Sciatic nerve (tissue), 2 donors: ENCODE measurements around the gene AIG1. TPM values are rescaled to one million over a fixed set of nuclear protein-coding genes. Genes with fewer than 3 reads are reported as not detected.

Experiments used
- ATAC-seq: fragments of 200-7000 bp; cut with Tn5 transposase; one replicate; pipeline ENCODE4 v1.9.1; 2020; ENCODE audit warnings: mild to moderate bottlenecking, moderate library complexity
- DNase-seq: peaks from one replicate; pipeline ENCODE4 v3.0.0-alpha.2; 2020; ENCODE audit warnings: low spot score
- intact Hi-C: fragments of 100-400 bp; cut with DNase I; formaldehyde crosslinking; loops from one replicate; pipeline ENCODE4 v1.14.2; 2022
- total RNA-seq: library from RNA; stranded (reverse); fragmentation: NEBNext Ultra II Directional; extraction: Animal tissue kit (Norgen Biotek cat#: 25700); gene quantifications from one replicate; pipeline ENCODE4 v1.2.1, GENCODE V29; 2021
- donor health status: DM: no; HTN: no; CAD: no.
- donor health status: DM: no; HTN: no; CAD: no.

Gene AIG1
- total RNA-seq, 1 donor from 2014 or later: 22.6 TPM

- DNase-seq (no peak), ATAC-seq (no peak)
- intact Hi-C loops: no loop called here
Observed at GRCh38 chr6:143356101-143356880, 295.6 kb downstream of the AIG1 start.

GRCh38 chr6:143357152-143357551 lies 296.5 kb downstream of the AIG1 start:
- intact Hi-C loops: no loop called here
- ATAC-seq: no peak
- no peak for DNase-seq

- intact Hi-C loops: no loop called here
- ATAC-seq (peak; percentile 38), DNase-seq (no peak)
Observed at GRCh38 chr6:143357561-143358255, 297.0 kb downstream of the AIG1 start.

- peak; percentile 55 for ATAC-seq
- intact Hi-C loops: no loop called here
- no peak for DNase-seq
Observed at GRCh38 chr6:143361536-143362191, 301.0 kb downstream of the AIG1 start.

DNA sequence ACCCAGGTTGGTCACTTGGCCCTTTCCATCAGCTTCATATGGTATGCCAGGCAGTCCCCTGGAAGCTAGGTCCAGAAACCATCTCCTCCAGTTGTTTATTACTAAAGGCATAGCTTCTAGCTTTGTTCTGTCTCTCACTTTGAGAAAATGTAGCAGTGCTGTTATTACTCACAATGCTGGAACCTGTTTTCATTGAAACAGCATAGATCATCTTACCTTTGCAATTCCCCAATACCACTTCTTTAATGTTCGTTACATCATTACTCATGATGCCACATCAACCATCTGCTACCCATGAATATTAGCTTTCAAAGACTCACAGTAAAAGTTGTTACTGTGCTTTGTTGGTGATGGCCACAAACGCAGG lies 301.5 kb downstream of the AIG1 start:
- intact Hi-C loops: no loop called here
- no peak for ATAC-seq
- no peak for DNase-seq

GRCh38 chr6:143363299-143363698 lies 302.6 kb downstream of the AIG1 start:
- intact Hi-C loops: no loop called here
- ATAC-seq (no peak), DNase-seq (no peak)

- no peak for ATAC-seq
- DNase-seq: no peak
- intact Hi-C loops: no loop called here
Observed at GRCh38 chr6:143368426-143368825, 307.7 kb downstream of the AIG1 start.

DNA sequence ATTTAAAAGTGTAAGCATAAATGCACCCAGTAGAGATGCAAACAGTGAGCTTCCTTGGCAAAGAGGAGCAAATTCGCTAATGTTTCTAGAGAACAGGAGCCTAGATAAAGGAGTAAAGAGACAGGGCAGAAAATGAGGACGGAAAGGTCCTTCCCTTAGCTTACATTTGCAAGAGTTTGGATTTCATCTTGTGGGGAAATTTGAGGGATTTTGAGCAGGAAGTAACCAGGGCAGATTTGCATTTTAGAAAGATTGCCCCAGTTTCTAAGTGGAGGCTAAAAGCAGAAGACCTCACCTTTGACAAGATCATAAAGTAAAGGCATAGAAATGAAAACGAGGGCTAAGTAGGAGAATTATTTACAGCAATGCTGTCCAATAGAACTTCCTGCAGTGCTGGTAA lies 309.3 kb downstream of the AIG1 start:
- no peak for DNase-seq
- ATAC-seq: no peak
- intact Hi-C loops: no loop called here

DNA sequence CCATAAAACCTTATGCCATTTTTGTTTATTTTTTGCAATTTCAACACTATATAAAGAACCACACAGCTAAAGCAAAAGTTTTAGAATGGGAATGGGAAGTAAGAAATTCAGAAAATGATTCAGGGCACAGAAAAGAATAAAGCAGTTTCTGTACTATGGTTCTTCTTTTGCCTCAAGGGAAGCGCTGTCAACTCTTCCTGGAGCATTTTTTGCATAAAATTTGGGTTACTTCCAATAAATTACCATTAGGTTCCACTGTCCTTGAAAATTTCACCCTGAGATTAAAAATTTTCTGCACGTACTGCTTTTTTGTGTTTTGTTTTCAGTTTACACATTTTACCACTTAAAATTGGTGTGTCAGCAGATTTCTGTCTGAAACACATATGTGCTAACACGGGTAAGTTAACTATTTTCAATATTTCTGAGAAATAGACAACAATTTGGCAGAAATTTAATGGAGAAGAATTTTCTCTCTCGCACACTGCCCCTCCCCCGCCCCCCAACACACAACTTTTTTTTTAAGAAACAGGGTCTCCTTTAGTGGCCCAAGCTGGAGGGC lies 310.2 kb downstream of the AIG1 start:
- DNase-seq (no peak), ATAC-seq (no peak)
- intact Hi-C loops: no loop called here

- intact Hi-C loops: no loop called here
- no peak for ATAC-seq
- no peak for DNase-seq
Observed at GRCh38 chr6:143372199-143372882, 311.7 kb downstream of the AIG1 start.

DNA sequence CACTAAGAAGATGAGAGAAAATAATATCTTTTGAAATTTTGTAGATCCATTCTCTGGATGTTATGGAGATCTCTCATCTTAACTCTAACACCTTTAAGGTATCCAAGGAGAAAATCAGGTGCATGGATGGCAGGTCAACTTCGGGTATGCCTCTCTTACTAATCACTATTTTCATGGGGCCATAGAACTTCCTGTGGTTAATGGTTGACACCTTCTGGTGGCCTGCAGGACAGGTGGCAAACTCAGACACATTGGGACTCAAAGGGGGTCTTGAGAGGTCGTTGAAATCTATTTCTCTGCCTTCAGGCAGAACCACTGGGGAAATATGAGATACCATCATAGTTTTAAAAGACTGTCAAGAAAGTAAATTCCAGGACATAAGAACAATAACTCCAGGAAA lies 313.3 kb downstream of the AIG1 start:
- DNase-seq (no peak), ATAC-seq (no peak)
- intact Hi-C loops: no loop called here

DNA sequence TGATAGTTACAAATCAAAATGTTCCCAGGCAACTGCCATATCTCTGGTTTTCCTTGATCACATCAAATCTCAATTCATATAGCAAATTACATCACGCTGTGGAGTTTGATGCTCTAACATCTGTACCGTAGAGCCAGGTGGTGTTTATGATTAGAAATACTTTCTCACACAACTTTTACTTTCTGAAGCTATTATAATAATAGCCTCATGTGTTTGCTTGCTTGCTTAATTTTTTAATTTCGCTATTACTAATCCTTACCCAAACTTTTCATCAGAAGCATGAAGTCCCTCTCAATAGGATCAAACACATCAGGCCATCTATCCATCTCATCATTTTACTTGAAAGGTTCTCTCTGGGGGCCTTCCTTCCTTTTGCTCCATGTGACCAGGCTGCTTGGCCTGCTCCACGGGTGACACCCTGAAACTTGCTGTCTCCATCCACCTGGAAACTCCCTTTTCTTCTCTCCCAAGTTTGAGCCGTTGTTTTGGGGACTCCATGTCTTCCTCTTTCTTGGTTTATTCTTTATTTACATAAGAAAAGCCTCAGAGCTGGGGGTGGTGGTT lies 314.4 kb downstream of the AIG1 start:
- DNase-seq (no peak), ATAC-seq (no peak)
- intact Hi-C loops: no loop called here

DNA sequence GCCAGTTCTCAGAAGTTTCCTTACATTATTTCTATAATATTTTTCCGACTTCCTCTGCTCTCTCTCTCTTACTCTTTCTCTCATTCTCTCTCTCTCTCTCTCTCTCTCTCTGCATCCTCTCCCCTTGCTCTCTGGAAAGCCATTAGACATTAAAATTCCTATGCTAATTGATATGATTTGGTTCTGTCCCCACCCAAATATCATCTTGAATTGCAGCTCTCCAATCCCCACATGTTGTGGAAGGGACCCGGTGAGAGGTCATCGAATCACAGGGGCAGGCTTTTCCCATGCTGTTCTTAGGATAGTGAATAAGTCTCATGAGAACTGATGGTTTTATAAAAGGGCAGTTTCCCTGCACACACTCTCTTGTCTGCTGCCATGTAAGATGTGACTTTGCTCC lies 315.7 kb downstream of the AIG1 start:
- ATAC-seq: no peak
- no peak for DNase-seq
- intact Hi-C loops: no loop called here

- DNase-seq (no peak), ATAC-seq (no peak)
- intact Hi-C loops: no loop called here
Observed at GRCh38 chr6:143376861-143377260, 316.2 kb downstream of the AIG1 start.

DNA sequence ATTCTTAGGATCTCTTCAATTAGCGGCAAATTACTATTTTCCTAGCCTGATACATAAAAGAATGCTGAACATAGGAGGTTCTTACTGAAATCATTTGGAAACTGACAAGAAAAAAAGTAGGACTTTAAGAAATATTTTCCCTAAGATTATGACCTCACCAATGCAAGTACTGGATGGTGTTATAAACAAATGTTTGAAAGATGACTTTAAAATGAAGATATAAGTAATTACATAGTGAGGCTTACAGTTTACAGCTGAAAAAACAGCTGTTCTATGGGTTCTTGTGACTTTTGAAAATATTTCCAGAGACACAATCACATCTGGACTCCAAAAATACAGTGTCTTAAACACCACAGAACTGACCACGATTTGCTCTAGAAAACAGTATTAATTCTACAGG lies 324.9 kb downstream of the AIG1 start:
- ATAC-seq: no peak
- DNase-seq: no peak
- intact Hi-C loops: no loop called here

- DNase-seq (no peak), ATAC-seq (no peak)
- intact Hi-C loops: no loop called here
Observed at GRCh38 chr6:143390278-143390677, 329.6 kb downstream of the AIG1 start.
